ENCODE results near the gene PDE3A.

PDE3A gene

DNA sequence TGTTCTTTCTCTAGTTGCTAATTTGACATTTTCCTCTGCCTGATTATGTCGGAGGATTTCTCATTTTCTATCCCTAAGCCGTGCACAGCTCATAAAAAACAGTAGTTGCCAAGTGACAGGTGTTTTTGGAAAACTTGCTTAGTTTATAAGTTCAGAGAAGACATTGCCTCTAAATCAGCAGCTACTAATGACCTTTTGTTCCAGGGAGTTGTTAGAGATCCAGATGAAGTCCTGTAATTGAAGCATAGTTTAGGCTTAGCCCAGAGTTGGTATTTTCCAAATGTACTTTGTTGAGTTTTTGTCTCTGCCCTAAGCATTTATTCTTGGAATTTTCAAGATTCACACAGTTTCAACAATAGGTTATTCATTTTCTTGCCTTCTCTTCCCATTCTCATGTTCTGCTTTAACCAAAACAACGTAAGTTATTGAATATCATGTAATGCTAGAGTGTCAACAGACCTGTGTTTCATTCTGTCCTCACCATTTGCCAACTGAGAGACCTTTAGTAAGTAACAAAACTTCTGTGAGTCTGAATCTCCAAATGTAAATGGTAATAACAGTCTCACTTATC is 216.8 kb downstream of the PDE3A start:
- no peak overlapping the region for H3K4me3 ChIP-seq (ENCODE audit: low read depth, low read length)
- TF ChIP-seq, protein P1, sequence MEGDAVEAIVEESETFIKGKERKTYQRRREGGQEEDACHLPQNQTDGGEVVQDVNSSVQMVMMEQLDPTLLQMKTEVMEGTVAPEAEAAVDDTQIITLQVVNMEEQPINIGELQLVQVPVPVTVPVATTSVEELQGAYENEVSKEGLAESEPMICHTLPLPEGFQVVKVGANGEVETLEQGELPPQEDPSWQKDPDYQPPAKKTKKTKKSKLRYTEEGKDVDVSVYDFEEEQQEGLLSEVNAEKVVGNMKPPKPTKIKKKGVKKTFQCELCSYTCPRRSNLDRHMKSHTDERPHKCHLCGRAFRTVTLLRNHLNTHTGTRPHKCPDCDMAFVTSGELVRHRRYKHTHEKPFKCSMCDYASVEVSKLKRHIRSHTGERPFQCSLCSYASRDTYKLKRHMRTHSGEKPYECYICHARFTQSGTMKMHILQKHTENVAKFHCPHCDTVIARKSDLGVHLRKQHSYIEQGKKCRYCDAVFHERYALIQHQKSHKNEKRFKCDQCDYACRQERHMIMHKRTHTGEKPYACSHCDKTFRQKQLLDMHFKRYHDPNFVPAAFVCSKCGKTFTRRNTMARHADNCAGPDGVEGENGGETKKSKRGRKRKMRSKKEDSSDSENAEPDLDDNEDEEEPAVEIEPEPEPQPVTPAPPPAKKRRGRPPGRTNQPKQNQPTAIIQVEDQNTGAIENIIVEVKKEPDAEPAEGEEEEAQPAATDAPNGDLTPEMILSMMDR (conservative IDR thresholded peaks at IDR 0.05; ENCODE audit: low read depth, low read length): no peak
- DNase-seq (ENCODE audit: low read depth): no peak

DNA sequence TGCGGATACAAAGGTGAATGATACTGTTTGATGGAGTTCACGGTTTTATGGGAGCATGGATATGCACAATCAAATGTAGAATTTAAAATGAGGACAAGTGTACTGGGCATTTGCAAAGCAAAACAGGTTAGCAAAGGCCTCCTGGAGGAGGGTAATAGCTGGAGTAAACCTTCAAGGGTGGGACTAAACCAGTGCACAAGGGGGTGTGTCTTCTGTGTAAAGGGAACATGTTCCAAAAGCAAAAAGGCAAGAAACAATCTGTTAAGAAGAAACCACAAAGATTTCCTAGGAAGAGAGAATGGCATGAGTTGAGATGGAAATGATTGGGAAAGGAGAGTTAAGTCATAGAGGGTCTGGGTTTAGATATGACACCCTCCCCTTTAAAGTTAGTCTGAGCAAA is 217.6 kb downstream of the PDE3A start:
- H3K4me3 ChIP-seq (ENCODE audit: low read depth, low read length): no peak overlapping the region
- TF ChIP-seq, protein P1 (conservative IDR thresholded peaks at IDR 0.05; ENCODE audit: low read depth, low read length): no peak

DNA sequence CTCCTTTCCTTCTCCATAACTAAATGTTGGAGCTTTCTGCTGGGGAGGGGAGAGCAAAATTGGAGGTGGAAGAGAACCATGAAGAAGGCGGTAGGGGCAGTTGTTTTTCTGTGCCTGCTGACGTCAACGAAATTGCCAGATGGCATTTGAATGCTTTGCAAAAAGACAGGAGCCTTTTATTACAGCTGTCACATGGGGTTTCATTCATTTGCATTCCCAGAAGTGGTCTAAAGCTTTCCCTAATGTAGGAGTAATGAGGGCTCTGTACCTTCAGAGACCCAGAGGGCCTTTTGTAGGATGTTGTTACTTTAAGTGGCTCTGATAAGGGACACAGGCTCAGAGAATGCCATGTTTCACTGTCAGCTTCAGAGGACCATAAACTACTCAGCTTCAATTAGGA is 219.7 kb downstream of the PDE3A start:
- TF ChIP-seq, protein P1 (conservative IDR thresholded peaks at IDR 0.05; ENCODE audit: low read depth, low read length): no peak
- no peak for DNase-seq (ENCODE audit: low read depth)
- no peak overlapping the region for H3K4me3 ChIP-seq (ENCODE audit: low read depth, low read length)

More for the DNA sequence above, 217.6 kb downstream of the PDE3A start:
- no peak for DNase-seq (ENCODE audit: low read depth)

DNA sequence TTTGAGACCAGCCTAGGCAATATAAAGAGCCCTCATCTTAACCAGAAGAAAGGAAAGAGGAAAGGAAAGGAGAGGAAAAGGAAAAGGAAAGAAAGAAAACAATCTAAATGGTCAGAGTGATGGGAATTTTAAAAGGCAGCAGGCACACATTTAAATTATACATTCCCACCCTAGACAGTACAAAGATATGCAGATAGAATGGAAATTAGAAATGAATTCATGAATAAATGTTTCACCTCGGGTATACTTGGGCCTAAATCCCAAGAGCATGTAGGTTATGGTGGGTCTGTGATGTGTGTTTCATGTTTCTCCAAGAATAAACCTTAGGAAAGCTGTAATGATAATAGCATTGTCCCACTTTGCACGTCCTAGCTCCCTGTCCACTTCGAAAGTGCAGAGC is 222.2 kb downstream of the PDE3A start:
- no peak overlapping the region for H3K4me3 ChIP-seq (ENCODE audit: low read depth, low read length)
- TF ChIP-seq, protein P1 (conservative IDR thresholded peaks at IDR 0.05; ENCODE audit: low read depth, low read length): no peak
- DNase-seq (ENCODE audit: low read depth): no peak

DNA sequence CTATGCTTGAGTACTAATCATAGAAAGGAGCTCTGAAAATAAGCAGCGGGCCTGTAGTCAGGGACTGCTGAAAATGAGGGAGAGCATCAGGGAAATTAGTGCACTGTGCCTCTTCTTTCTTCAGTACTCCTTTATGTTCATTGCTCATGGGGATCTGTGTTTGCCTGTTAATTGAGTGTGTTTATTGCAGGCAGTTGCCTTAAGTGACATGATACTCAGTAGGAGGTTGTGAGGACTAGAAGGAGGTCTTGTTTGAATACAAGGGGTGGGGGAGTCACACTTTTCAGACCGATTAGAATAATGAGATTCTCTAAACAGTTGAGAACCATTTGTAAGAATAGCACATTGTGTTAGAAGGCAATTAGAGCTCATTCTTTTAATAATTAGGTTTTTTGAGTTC is 224.2 kb downstream of the PDE3A start:
- TF ChIP-seq, protein P1 (conservative IDR thresholded peaks at IDR 0.05; ENCODE audit: low read depth, low read length): no peak
- H3K4me3 ChIP-seq (ENCODE audit: low read depth, low read length): no peak overlapping the region
- no peak for DNase-seq (ENCODE audit: low read depth)

DNA sequence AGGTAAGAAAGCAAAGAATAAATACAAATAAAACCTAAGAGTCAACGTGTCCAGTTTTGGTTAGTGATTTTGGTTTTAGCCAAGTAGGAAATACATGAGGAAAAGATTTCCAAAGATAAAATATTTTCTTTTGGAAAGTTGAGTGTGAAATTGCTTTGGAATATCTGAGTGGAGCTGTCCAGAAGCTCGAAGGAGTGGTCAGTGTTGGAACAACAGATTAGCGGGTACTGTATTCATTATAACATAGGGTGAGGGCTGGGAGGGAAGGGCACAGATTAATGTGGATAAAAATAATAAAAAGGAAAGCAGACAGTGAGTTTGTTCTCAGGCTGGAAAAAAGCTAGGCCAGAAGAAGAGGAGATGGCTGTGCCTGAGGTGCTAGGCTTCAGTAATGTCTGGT is 225.3 kb downstream of the PDE3A start:
- TF ChIP-seq, protein P1 (conservative IDR thresholded peaks at IDR 0.05; ENCODE audit: low read depth, low read length): no peak
- no peak for DNase-seq (ENCODE audit: low read depth)
- H3K4me3 ChIP-seq (ENCODE audit: low read depth, low read length): no peak overlapping the region

DNA sequence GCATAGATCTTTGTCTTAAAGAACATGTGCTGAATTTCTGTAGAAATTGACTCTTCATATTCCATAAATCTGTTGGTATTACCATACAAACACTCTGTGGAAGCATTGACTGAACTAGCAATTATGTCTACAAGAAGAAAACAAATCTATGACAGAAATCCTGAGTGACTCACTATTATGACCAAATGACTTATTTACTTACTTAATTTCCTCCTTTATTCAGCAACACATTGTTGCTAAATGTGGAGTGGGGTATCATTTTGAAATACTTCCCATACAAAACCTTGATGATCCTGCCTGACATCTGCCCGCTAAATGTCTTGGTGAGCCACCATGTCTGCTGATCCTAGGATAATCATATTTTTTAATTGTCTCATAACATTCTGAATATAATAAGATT is 227.7 kb downstream of the PDE3A start:
- H3K4me3 ChIP-seq (ENCODE audit: low read depth, low read length): no peak overlapping the region
- no peak for DNase-seq (ENCODE audit: low read depth)
- TF ChIP-seq, protein P1 (conservative IDR thresholded peaks at IDR 0.05; ENCODE audit: low read depth, low read length): no peak
